ENCODE data around the gene ARFGEF3. TPM values are rescaled to one million over a fixed set of nuclear protein-coding genes. Genes with fewer than 3 reads are reported as not detected.

ARFGEF3 gene
- polyA plus RNA-seq, 1 of the 3 experiments (the other 2 are of a cell fraction), result not detected

- TF ChIP-seq PBX3 (IDR thresholded peaks at IDR 0.05), result no peak
- no peak for TF ChIP-seq ELF1 (IDR thresholded peaks at IDR 0.05)
- no peak for TF ChIP-seq GABPA (IDR thresholded peaks at IDR 0.05; ENCODE audit: low read depth)
- no peak for TF ChIP-seq IRF3 (IDR thresholded peaks at IDR 0.05; ENCODE audit: low read depth, low read length)
- TF ChIP-seq REST (IDR thresholded peaks at IDR 0.05; ENCODE audit: low read depth, low read length), result no peak
- no peak for TF ChIP-seq YY1 (IDR thresholded peaks at IDR 0.05; ENCODE audit: low read depth)
- TF ChIP-seq ZBTB33 (IDR thresholded peaks at IDR 0.05; ENCODE audit: borderline replicate concordance, low read depth), result no peak
- no peak for TF ChIP-seq POLR2AphosphoS5 (IDR thresholded peaks at IDR 0.05; ENCODE audit: low read depth, low read length)
- no peaks in the 10 kb centered on the region for H3K4me1 ChIP-seq (ENCODE audit: control insufficient read depth in 1 of 2, insufficient read depth in 2 of 2, low read depth in 1 of 2, low read length in 1 of 2)
- H3K27ac ChIP-seq (ENCODE audit: low read depth in 2 of 2, low read length in 1 of 2), result no peak overlapping the region
- 24% methylated on average over 11 of the region's 11 CpGs for WGBS (ENCODE audit: low lambda C conversion rate)
- no peaks in the 10 kb centered on the region for H3K79me2 ChIP-seq (ENCODE audit: insufficient read depth)
- H2AFZ ChIP-seq (ENCODE audit: low read depth), result no peak overlapping the region
- no peak overlapping the region for H3K4me3 ChIP-seq (ENCODE audit: low read depth in 2 of 2, low read length in 1 of 2)
- H4K20me1 ChIP-seq (ENCODE audit: insufficient read depth), result no peaks in the 10 kb centered on the region
- H3K9me3 ChIP-seq, result no peaks in the 10 kb centered on the region
- POLR2A ChIA-PET, result no interaction called here
- H3K27me3 ChIP-seq (ENCODE audit: insufficient read depth), result no peaks in the 10 kb centered on the region
- CTCF ChIA-PET, result no interaction called here
- no peak overlapping the region for H3K4me2 ChIP-seq
- no peak for DNase-seq
- H3K9ac ChIP-seq, result no peak overlapping the region
- H3F3A ChIP-seq (replicated peaks; ENCODE audit: insufficient read depth), result no peaks in the 10 kb centered on the region
- no peaks in the 10 kb centered on the region for H3K36me3 ChIP-seq (replicated peaks in 1 of 2; ENCODE audit: control insufficient read depth in 1 of 2, insufficient read depth in 2 of 2, low read length in 1 of 2)
- H3K9me2 ChIP-seq, result no peaks in the 10 kb centered on the region
Observed at GRCh38 chr6:138267971-138268895, 106.5 kb downstream of the ARFGEF3 start.
